ENCODE results near the gene GREM1.

Gene GREM1

GRCh38 chr15:32730677-32731654 lies 13.2 kb downstream of the GREM1 start:
- peak; percentile 75 for FAIRE-seq

GRCh38 chr15:32732574-32733157 lies 14.9 kb downstream of the GREM1 start:
- DNase-seq (ENCODE audit: low spot score), result no peak
- no peak for FAIRE-seq

More at GRCh38 chr15:32730677-32731654, 13.2 kb downstream of the GREM1 start:
- peak; percentile 92 for DNase-seq (ENCODE audit: low spot score)

GRCh38 chr15:32733281-32733680 lies 15.5 kb downstream of the GREM1 start:
- no peak for DNase-seq (ENCODE audit: low spot score)
- no peak for FAIRE-seq

GRCh38 chr15:32735989-32736700 lies 18.3 kb downstream of the GREM1 start:
- DNase-seq (ENCODE audit: low spot score), result no peak
- FAIRE-seq, result no peak

GRCh38 chr15:32736701-32737061 lies 18.9 kb downstream of the GREM1 start:
- FAIRE-seq (no peak), DNase-seq (ENCODE audit: low spot score) (no peak)

- FAIRE-seq (no peak), DNase-seq (ENCODE audit: low spot score) (no peak)
These were observed 19.5 kb downstream of the GREM1 start for GRCh38 chr15:32737304-32737703.

- no peak for DNase-seq (ENCODE audit: low spot score)
- FAIRE-seq, result no peak
These were observed 20.9 kb downstream of the GREM1 start for GRCh38 chr15:32738666-32739065.

GRCh38 chr15:32739522-32740063 lies 21.8 kb downstream of the GREM1 start:
- DNase-seq (ENCODE audit: low spot score), result no peak
- no peak for FAIRE-seq

- DNase-seq (ENCODE audit: low spot score) (no peak), FAIRE-seq (no peak)
These were observed 25.8 kb downstream of the GREM1 start for GRCh38 chr15:32743411-32744140.

- DNase-seq (ENCODE audit: low spot score) (no peak), FAIRE-seq (no peak)
These were observed 28.5 kb downstream of the GREM1 start for GRCh38 chr15:32746116-32746857.

GRCh38 chr15:32747921-32748342 lies 30.1 kb downstream of the GREM1 start:
- DNase-seq (ENCODE audit: low spot score), result no peak
- no peak for FAIRE-seq

- no peak for FAIRE-seq
- no peak for DNase-seq (ENCODE audit: low spot score)
These were observed 33.2 kb downstream of the GREM1 start for GRCh38 chr15:32750979-32751378.

GRCh38 chr15:32757426-32757825 lies 39.6 kb downstream of the GREM1 start:
- FAIRE-seq (no peak), DNase-seq (ENCODE audit: low spot score) (no peak)

GRCh38 chr15:32763295-32763694 lies 45.5 kb downstream of the GREM1 start:
- DNase-seq (ENCODE audit: low spot score) (no peak), FAIRE-seq (no peak)

- no peak for FAIRE-seq
- no peak for DNase-seq (ENCODE audit: low spot score)
These were observed 47.4 kb downstream of the GREM1 start for GRCh38 chr15:32765236-32765635.

- DNase-seq (ENCODE audit: low spot score) (no peak), FAIRE-seq (no peak)
These were observed 48.3 kb downstream of the GREM1 start for GRCh38 chr15:32766101-32766500.

- FAIRE-seq, result no peak
- no peak for DNase-seq (ENCODE audit: low spot score)
These were observed 49.4 kb downstream of the GREM1 start for GRCh38 chr15:32767236-32767635.

GRCh38 chr15:32774022-32774421 lies 56.2 kb downstream of the GREM1 start:
- peak; percentile 77 for DNase-seq (ENCODE audit: low spot score)
- FAIRE-seq, result no peak

- FAIRE-seq, result no peak
- no peak for DNase-seq (ENCODE audit: low spot score)
These were observed 57.3 kb downstream of the GREM1 start for GRCh38 chr15:32775103-32775502.

Data from urothelium cell line (cell line).